Activated T-helper 9 cell treated with anti-CD3 and anti-CD28 coated beads, Interleukin-2, amount 50 U/mL, for 16 hours (primary cell): ENCODE results near the gene PHACTR2.
"Not testable (repeated sequence)": the region's sequence is repeated elsewhere in the genome, so short reads cannot be mapped to it uniquely, and the experiment has no call there.

Experiments used
- DNase-seq: peaks from one replicate; pipeline ENCODE4 v3.0.0-alpha.2; 2020; ENCODE audit warnings: low read depth

Gene PHACTR2

GRCh38 chr6:143677891-143678791 lies at the start of gene PHACTR2:
TSS of gene PHACTR2 (plus strand) at chr6:143677965. CDS start at chr6:143678164, 199 bp downstream.
- peak; percentile 38 for DNase-seq

- DNase-seq: no peak
Measured at GRCh38 chr6:143629104-143630080, 48.4 kb upstream of the PHACTR2 start.

- not testable (repeated sequence) for DNase-seq
Measured at GRCh38 chr6:143631196-143631595, 46.6 kb upstream of the PHACTR2 start.

GRCh38 chr6:143632894-143633293 lies 44.9 kb upstream of the PHACTR2 start:
- no peak for DNase-seq

GRCh38 chr6:143634486-143634885 lies 43.3 kb upstream of the PHACTR2 start:
- no peak for DNase-seq

- DNase-seq: no peak
Measured at GRCh38 chr6:143637691-143638090, 40.1 kb upstream of the PHACTR2 start.

- no peak for DNase-seq
Measured at GRCh38 chr6:143642403-143642802, 35.4 kb upstream of the PHACTR2 start.

- DNase-seq: no peak
Measured at GRCh38 chr6:143647191-143647590, 30.6 kb upstream of the PHACTR2 start.

GRCh38 chr6:143647732-143648131 lies 30.0 kb upstream of the PHACTR2 start:
- DNase-seq: no peak

GRCh38 chr6:143649319-143649718 lies 28.4 kb upstream of the PHACTR2 start:
- not testable (repeated sequence) for DNase-seq

GRCh38 chr6:143651328-143651727 lies 26.4 kb upstream of the PHACTR2 start:
- not testable (repeated sequence) for DNase-seq

GRCh38 chr6:143652841-143653331 lies 24.9 kb upstream of the PHACTR2 start:
- no peak for DNase-seq

GRCh38 chr6:143655541-143655940 lies 22.2 kb upstream of the PHACTR2 start:
- no peak for DNase-seq

- no peak for DNase-seq
Measured at GRCh38 chr6:143656026-143656425, 21.7 kb upstream of the PHACTR2 start.

- DNase-seq: no peak
Measured at GRCh38 chr6:143657809-143658208, 20.0 kb upstream of the PHACTR2 start.

GRCh38 chr6:143660170-143660569 lies 17.6 kb upstream of the PHACTR2 start:
- DNase-seq: not testable (repeated sequence)

- DNase-seq: no peak
Measured at GRCh38 chr6:143664171-143664570, 13.6 kb upstream of the PHACTR2 start.

GRCh38 chr6:143666007-143666406 lies 11.8 kb upstream of the PHACTR2 start:
- not testable (repeated sequence) for DNase-seq

- DNase-seq: not testable (repeated sequence)
Measured at GRCh38 chr6:143669483-143669882, 8.3 kb upstream of the PHACTR2 start.

GRCh38 chr6:143673669-143674068 lies 4.1 kb upstream of the PHACTR2 start:
- DNase-seq: no peak

- DNase-seq: no peak
Measured at GRCh38 chr6:143674483-143675381, 3.0 kb upstream of the PHACTR2 start.
